ENCODE data around the gene AP3S1.
"Not testable (repeated sequence)": the region's sequence is repeated elsewhere in the genome, so short reads cannot be mapped to it uniquely, and the experiment has no call there.

The AP3S1 gene

GRCh38 chr5:115873392-115873791 lies 31.7 kb downstream of the AP3S1 start:
- DNase-seq (ENCODE audit: low spot score): no peak

GRCh38 chr5:115875447-115875846 lies 33.7 kb downstream of the AP3S1 start:
- no peak for DNase-seq (ENCODE audit: low spot score)

GRCh38 chr5:115877342-115877741 lies 35.6 kb downstream of the AP3S1 start:
- DNase-seq (ENCODE audit: low spot score): not testable (repeated sequence)

GRCh38 chr5:115882434-115882833 lies 40.7 kb downstream of the AP3S1 start:
- not testable (repeated sequence) for DNase-seq (ENCODE audit: low spot score)

- no peak for DNase-seq (ENCODE audit: low spot score)
Observed at GRCh38 chr5:115884704-115885103, 43.0 kb downstream of the AP3S1 start.

GRCh38 chr5:115885208-115885607 lies 43.5 kb downstream of the AP3S1 start:
- DNase-seq (ENCODE audit: low spot score): not testable (repeated sequence)

GRCh38 chr5:115888027-115888426 lies 46.3 kb downstream of the AP3S1 start:
- no peak for DNase-seq (ENCODE audit: low spot score)

- no peak for DNase-seq (ENCODE audit: low spot score)
Observed at GRCh38 chr5:115892021-115892420, 50.3 kb downstream of the AP3S1 start.

GRCh38 chr5:115894342-115894741 lies 52.6 kb downstream of the AP3S1 start:
- DNase-seq (ENCODE audit: low spot score): no peak

GRCh38 chr5:115895821-115896220 lies 54.1 kb downstream of the AP3S1 start:
- no peak for DNase-seq (ENCODE audit: low spot score)

- DNase-seq (ENCODE audit: low spot score): no peak
Observed at GRCh38 chr5:115898656-115899055, 56.9 kb downstream of the AP3S1 start.

GRCh38 chr5:115907177-115907576 lies 65.4 kb downstream of the AP3S1 start:
- DNase-seq (ENCODE audit: low spot score): no peak

- not testable (repeated sequence) for DNase-seq (ENCODE audit: low spot score)
Observed at GRCh38 chr5:115913623-115914400, 72.1 kb downstream of the AP3S1 start.

GRCh38 chr5:115920171-115920725 lies 78.5 kb downstream of the AP3S1 start:
- no peak for DNase-seq (ENCODE audit: low spot score)

GRCh38 chr5:115928578-115929407 lies 87.1 kb downstream of the AP3S1 start:
- DNase-seq (ENCODE audit: low spot score): not testable (repeated sequence)

GRCh38 chr5:115930171-115930570 lies 88.4 kb downstream of the AP3S1 start:
- DNase-seq (ENCODE audit: low spot score): not testable (repeated sequence)

GRCh38 chr5:115930630-115931337 lies 89.0 kb downstream of the AP3S1 start:
- DNase-seq (ENCODE audit: low spot score): no peak

- no peak for DNase-seq (ENCODE audit: low spot score)
Observed at GRCh38 chr5:115932991-115933390, 91.3 kb downstream of the AP3S1 start.

- DNase-seq (ENCODE audit: low spot score): no peak
Observed at GRCh38 chr5:115934388-115934974, 92.7 kb downstream of the AP3S1 start.

GRCh38 chr5:115936031-115936430 lies 94.3 kb downstream of the AP3S1 start:
- DNase-seq (ENCODE audit: low spot score): no peak

GRCh38 chr5:115939059-115939458 lies 97.3 kb downstream of the AP3S1 start:
- no peak for DNase-seq (ENCODE audit: low spot score)
